HG03135 (cell line): Measurements from ENCODE around the gene PDE4A.
"Not testable (repeated sequence)": the region's sequence is repeated elsewhere in the genome, so short reads cannot be mapped to it uniquely, and the experiment has no call there.

ENCODE experiments used
- ATAC-seq: cut with Tn5 transposase; IDR thresholded peaks from one replicate; pipeline ENCODE4 v1.9.1; 2021; ENCODE audit warnings: mild to moderate bottlenecking, moderate library complexity; ENCODE audit not compliant: unreplicated experiment

The PDE4A gene

DNA sequence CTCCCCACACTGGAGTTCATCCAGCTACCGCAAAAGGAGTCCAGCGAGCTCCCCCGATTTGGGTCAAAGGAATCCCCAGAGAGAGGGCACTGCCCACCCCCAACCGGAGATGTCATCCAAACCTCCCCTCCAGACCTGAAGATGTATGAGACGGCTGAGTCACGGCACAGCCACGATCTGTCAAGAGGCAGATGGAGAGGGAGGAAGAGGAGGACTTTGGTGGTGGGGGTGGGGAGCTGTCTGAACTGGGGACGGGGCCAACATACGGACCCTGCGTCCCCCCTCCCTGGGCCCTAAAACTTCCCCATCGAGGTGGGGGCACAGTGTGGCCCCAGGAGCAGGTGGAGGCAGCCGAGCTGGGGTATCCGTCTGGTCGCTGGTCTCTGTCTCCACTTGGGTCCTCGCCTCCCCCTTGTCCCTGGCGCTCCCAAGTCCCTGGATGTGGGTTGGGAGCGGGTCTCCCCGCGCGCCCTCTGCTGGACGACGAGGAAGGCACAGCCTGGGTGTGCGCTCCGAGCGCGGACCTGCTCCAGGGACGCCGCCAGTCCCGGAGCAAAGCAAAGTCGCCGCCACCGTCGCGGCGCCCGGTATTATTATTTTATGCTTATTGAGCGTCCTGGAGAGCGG lies 3.8 kb downstream of the PDE4A start:
- peak; percentile 27 for ATAC-seq

DNA sequence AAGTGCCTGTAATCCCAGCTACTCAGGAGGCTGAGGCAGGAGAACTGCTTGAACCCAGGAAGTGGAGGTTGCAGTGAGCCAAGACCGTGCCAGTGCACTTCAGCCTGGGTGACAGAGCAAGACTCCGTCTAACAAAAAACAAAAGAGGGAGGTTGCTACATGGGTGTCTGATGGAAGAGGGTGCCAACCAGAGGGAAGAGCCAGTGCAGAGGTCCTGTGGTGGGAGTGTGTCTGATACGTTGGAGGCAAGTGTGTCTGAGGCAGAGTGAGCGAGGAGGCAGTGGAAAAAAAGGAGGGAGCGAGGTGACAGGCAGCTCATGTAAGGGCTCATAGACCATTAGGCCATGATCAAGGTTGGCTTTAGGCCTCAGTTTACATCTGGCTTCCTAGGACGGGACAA lies 6.8 kb downstream of the PDE4A start:
- no peak for ATAC-seq

DNA sequence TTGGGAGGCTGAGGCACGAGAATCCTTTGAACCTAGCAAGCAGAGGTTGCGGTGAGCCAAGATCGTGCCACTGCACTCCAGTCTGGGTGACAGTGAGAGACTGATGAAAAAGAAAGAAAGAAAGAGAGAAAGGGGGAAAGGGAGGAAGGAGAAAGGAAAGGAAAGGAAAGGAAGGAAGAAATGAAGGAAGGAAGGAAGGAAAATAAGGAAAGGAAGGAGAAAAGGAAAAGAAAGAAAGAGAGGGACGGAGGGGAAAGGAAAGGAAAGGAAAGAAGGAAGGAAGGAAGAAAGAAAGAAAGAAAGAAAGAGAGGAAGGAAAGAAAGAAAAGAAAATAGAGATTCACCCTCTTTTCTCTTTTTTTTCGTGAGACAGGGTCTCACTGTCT lies 8.7 kb downstream of the PDE4A start:
- ATAC-seq: no peak

DNA sequence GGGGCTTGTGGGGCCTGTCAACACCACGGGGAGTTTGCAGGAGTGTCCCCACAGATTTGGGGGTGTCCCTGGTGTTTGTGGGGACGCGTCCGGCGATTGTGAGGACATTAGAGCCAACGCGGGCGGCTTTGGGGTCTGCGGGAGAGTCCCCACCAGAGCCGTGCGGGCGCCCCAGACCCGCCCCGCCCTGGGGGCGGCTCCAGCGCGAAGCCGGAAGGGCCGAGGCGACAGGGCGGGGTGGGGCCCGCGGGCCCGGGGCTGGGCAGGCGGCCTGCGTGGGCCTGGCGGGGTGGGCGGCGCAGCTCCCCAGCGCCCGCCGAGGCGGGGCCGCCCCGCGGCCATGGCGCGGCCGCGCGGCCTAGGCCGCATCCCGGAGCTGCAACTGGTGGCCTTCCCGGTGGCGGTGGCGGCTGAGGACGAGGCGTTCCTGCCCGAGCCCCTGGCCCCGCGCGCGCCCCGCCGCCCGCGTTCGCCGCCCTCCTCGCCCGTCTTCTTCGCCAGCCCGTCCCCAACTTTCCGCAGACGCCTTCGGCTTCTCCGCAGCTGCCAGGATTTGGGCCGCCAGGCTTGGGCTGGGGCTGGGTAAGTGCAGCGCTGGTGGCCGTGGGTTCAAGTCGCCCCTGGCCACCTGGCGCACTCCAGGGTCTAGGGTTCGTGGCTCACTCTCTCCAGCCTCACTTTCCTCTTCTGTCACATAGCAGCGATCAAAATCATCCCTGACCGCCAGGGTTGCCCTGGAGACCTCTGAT lies 10.3 kb downstream of the PDE4A start:
- ATAC-seq: peak; percentile 33

DNA sequence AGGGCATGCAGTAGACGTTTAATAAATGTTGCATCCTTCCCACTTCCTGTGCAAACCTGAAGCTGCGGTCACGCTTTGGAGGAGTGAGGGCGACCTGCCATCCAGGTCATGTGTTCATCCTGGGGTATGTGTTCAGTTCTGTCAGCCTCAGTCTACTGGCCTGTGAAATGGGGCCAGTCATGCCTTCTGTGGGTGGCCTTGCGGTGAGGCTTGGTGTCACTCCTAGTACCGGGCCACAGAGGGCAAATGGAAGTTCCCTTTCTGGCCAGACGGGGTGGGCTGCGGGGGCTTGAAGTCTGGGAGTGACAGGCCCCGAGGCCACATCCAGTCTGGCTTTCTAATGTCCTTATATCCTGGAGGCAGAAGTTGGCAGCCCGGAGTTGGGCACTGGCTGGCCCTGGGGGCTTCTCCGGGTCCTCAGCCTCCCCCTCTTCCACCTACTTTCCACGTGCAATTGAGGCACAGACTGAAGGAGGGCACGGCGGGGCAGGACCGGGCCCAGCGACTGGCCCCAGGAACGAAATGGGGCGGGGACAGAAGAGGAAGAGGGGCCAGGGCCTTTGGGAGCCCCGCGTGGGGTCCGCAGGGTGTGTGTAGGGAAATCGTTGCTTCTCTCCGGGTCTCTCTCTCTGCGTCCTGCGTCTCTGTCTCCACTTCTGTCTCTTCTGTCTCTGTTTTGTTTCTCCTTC lies 11.1 kb downstream of the PDE4A start:
- no peak for ATAC-seq

DNA sequence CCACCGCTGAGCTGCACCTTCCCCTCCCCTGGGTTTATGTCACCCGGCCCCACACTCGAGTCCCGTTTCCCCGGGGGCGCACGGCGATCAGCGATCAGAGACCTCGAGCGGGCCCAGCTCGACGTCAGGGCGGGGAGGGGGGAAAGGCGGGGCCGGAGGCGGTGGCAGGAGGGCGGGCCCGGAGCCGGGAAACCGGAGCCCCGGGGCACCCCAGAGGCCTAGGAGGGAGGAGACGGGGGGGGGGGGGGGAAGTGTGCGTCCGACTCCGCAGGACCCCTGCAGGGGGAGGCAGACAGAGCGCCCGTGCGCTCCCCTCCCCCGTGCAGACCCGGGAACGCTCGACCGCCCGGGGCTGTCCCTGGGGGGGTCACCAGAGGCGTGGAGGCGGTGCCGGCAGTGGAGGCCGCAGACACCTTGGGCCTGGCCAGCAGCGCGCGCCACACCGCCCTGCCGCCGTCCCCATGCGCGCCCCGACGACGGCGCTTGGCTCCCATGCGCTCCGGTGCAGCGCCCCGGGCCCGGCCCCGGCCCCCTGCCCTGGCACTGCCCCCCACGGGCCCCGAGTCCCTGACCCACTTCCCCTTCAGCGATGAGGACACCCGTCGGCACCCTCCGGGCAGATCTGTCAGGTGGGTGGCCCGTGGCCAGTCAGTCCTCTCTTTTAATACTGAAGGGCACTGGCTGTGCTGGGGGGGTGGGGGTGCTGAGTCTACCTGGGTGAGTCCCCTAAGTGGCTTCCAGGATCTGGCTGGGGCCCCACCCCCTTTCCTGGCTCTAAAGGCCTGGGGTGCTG lies 11.8 kb downstream of the PDE4A start:
- no peak for ATAC-seq

DNA sequence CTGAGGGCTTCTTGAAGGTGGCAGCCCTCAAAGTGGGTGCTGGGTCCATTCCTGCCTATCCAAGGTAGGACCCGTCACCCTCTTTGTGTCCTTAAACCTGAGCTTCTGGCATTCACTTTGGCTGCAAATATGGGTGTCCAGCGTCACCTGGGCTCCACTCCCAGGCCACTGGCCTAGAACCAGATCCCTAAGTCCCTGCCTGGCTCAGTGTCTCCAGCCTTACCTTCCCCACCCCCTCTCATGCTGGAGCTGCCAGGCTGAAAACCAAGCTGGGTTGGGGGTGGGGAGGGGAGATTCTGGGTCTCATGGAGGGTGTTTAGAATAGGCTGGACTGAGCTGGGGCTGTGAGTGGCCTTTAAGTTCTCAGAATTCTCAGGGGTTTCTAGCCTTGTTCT lies 12.4 kb downstream of the PDE4A start:
- no peak for ATAC-seq

DNA sequence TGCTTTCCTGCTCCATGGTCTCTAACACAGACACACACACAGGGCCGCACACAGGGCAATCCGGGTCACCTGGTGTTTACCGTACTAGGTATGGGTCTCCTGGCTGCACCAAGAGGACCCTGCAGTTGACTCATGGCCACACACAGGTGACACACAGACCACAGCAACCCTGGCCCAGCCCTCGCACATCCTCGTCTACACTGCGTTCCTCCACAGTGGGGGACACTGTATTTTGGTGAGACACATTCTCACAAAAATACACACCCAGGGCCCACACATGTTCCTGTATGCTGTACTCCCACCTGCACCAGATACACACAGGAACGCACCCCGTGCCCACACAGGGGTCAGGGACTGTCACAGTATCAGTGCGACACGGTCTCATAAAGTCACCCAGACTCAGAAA lies 12.8 kb downstream of the PDE4A start:
- no peak for ATAC-seq

DNA sequence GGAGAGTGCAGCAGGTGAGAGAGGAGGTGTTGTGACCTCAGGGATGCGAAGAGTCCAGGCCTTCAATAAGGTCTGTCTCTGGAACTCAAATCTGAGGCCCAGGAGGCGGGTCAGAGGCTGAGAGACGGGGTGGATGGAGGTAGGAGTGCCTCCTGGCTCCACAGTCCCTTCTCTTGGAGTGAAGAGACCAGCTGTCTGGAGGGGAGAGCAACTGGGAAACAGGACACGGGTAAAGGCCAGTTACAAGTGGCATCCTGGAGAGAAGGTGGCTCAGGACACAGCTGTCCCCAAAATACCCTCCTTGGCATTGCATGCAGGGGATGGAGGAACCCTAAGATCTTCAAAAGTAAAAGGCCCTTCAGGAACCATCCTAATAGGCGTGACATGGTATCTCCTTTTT lies 19.2 kb downstream of the PDE4A start:
- ATAC-seq: no peak

DNA sequence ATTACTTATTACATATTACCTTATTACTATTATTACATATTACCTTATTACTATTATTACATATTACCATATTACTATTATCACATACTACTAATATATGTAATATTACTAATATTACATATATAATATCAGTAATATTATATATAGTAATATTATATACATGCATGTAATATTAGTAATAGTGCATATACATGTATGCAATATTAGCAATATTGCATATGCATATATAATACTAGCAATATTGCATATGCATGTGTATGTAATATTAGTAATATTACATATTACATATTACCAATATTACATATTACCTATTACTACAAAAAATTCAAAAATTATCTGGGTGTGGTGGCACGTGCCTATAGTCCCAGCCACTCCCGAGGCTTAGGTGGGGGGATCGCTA lies 22.4 kb downstream of the PDE4A start:
- no peak for ATAC-seq

DNA sequence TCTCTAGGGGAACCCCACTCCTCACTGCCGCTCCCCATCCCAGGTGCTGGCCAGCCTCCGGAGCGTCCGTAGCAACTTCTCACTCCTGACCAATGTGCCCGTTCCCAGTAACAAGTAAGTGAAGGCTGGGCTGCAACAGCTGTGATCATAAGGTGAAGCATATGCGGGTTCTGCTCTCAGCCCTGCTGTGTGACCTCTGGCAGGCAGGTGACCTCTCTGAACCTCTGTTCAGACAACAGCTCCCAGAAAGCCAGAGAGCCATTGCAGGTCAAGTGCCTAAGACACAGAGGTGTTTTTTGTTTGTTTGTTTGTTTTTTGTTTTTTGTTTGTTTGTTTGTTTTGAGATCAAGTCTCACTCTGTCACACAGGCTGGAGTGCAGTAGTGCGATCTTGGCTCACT lies 28.7 kb downstream of the PDE4A start:
- no peak for ATAC-seq

DNA sequence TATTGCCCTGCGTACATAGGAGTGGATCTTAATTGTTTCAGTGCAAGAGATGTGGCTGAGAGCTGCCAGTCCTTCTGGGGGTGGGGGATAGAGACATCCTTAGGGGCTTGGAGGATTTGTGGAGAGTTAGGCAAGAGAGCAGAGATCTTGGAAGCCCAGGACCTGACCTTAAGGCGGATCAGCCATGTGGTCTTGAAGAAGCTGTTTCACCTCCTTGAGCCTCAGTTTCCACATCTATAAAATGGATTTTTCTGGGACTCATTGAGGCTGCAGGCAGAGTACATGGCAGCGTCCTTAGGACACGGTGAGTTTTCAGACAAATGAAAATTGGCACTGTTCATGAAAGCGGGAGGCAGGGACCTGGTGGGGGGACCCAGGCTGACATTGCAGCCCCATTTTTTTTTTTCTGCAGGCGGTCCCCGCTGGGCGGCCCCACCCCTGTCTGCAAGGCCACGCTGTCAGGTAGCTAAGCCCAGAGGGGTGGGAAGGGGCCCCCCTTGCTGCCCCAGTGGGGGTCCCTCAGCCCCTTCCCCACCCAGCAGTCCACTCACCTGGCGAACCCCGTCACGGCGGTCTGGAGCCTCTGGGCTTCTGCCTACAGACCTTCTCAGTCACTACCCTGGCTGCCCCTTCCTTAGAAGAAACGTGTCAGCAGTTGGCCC lies 30.0 kb downstream of the PDE4A start:
- ATAC-seq: no peak

DNA sequence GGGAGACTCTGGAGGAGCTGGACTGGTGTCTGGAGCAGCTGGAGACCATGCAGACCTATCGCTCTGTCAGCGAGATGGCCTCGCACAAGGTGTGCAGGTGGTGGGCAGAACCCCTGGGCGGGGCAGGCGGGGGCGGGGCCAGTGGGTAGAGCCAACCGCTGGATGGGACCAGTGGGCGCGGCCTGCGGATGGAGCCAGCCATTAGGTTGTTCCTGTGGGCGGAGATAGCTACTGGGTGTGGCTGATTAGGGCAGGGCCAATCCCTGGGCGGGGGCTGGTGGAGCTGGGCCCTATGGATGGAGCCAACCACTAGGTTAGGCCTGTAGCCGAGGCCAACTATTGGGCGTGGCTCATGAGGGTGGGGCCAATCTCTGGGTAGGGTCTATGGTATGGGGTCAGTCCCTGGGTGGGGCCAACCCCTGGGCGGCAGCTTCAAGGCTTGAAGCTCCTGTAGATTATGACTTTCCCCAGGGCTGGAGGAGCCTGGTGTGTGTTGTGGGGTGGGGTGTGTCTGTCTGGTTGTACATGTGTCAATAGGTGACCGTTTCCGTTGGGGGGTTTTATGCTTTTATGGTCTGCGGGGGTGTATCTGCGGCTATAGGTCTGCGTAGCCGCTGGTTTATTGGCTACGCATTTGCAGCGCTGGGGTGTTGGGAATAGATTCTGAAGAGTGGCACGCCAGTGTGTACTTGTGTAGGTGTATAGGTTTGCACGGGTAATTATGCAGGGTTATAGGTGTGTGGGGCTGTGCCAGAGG lies 30.7 kb downstream of the PDE4A start:
- no peak for ATAC-seq

DNA sequence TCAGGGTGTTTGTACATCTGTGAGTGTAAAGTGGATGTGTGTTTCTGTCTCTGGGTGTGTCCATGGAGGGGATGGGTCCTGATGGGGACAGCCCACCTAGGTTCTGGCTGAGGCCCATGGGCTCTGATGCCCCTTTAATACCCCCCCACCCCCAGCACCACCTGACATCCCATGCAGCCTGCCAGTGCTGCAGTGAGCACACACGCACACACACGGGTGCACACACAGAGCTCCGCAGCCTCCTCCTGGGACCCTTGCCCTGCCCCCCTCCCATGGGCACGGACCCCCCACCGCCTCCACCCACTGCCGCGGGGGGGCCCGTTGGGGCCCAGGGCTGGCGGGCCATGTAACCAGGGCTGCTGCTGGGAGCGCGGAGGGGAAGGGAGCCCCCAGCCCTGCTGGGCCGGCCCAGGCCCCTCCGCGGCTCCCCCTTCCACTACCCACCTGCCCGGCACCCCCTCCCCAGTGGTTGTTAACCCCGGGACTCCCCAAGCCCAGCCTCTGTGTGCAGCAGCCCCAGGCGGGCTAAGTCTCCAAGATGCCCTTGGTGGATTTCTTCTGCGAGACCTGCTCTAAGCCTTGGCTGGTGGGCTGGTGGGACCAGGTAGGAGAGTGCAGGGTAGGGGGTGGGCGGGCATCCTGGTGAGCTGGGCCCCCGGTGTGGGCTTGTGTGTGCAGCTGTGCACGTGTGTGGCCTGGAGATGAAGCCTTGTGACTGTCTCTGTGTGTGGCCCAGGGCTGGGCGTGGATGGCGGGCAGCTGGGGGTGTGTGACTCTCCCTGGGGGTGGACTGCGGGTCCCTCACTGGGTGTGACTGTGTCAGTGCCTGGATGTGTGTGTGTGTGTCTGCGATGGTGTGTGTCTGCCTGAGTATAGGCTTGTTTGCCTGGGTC lies 32.6 kb downstream of the PDE4A start:
- ATAC-seq: no peak

DNA sequence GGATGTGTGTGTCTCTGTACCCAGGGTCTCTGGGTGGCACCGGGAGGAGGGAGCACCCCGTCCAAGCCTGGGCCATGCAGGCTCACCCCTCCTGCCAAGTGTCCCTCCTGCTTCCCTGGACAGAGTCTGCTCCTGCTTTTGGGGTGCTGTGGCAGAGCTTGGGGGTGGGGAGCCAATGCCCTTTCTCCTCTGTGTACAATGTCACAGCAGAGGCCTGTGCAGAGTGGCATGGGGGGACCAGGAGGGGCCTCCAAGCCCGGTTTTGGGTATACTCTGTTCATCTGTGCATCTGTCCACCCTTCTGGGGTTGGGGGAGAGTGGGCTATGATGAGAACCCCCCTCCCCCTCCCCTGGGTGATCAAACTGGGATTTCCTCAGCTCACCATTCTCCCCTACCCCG lies 33.5 kb downstream of the PDE4A start:
- no peak for ATAC-seq

DNA sequence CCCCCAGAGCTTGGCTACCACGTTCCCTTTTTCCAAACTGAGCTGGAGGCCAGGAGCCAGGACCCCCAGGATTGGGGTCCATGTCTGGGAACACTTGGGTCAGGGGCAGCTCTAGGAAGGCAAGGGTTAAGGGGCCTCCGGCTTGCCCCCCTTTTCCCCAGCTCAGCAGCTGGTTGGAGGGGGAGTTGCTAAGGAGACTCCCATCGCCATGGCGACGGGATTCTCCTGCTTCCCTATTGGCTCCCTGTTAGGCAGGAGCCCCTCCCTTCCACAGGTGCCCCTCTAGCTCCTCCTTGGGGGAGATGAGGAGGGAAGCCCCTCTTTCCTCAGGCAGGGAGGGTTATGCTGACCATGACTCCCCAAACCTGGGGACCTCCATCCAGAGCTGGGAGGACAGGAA lies 33.9 kb downstream of the PDE4A start:
- no peak for ATAC-seq

DNA sequence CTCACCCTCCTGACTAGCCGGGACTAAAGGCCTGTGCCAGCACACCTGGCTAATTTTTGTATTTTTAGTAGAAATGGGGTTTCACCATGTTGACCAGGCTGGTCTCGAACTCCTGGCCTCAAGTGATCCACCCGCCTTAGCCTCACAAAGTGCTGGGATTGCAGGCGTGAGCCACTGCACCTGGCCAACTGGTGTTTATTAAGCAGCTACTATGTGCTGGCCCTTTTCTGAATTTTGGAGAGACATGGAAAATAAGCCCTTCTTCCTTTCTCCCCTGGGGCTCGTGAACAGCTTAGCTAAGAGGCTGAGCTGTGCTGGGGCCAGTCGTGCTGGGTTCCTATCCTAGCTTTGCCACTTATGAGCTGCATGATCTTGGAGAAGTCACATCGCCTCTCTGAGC lies 38.4 kb downstream of the PDE4A start:
- not testable (repeated sequence) for ATAC-seq

DNA sequence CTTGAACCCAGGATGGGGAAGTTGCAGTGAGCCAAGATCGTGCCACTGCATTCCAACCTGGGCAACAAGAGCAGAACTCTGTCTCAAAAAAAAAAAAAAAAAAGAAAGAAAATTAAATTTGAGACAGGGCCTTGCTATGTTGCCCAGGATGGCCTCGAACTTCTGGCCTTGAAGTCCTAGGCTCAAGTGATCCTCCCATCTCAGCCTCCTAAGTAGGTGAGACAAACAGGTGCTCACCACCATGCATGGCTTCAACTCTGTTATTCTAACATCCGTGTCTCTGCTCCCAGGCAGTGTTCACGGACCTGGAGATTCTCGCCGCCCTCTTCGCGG lies 40.3 kb downstream of the PDE4A start:
- no peak for ATAC-seq
